ENCODE measurements around the gene RPL7A.
A peak's percentile ranks its signal among the peaks of the same experiment; 100 is the strongest.
"Not testable (repeated sequence)": the region's sequence is repeated elsewhere in the genome, so short reads cannot be mapped to it uniquely, and the experiment has no call there.

RPL7A gene

DNA sequence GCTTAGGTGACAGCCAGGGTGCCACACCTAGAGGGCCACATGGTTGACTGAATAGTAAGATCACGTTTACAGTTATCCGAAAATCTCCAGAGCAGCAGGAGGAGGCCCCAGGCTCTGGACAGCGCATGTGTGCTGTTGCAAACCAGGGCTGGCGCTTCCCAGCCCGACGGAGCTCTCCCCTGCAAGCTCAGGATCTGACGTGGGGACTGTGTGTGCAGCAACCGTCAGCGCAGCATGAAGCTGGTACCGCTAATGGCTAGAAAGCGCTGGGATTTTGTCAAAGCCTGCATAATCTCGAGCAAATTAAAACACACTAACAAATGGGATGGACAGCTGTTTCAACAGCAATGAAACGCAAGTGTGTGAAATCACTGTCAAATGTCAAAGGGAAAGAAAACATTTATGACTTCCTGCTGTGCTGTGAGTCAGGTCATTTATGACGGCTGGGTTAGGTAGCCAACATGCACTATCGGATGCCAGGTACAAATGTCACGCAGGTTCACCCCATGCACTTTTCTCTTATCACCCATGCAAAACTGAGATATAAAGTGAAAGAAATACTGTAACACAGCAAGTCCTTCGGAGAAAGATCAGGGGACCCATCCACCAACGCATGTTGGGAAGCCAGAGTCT lies 20.3 kb downstream of the RPL7A start:
- DNase-seq (ENCODE audit: low read depth), result peak; percentile 40

DNA sequence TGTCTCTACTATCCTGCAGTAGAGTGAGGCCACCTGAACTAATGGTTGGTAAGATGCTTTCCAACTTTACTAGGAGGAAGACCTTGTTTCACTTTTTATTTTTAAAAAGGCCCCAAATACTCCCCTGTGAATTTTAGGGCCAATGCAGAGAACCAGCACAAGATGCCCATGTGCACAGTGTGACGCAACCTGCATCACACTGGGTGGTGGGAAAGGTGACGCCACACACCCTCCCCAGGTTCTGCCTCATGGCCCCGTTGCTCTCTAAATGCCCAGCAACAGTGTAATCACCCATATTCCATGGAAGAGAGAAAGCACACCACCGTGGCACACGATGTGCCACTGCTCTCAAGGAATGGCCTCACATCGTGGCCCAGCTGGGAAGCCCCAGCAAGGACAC lies 21.4 kb downstream of the RPL7A start:
- DNase-seq (ENCODE audit: low read depth), result no peak

DNA sequence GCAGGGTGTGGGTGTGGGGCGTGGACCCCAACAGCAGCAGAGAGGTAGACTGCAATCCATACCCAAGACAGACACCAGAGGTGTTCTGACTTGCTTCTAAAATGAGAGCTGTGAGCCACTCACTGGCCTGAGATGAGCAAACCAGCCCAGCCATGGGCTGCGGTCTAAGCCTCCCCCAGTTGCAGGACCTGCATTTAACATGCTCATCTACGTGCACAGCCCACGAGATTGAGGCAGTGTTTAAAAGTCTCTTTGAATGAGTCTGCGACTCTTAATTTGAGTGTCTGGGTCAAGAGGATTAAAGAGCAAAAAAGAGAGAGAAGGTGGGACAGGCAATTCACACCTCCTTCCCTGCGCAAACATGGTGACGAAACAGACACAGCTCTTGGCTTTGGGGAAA lies 21.9 kb downstream of the RPL7A start:
- DNase-seq (ENCODE audit: low read depth), result no peak

DNA sequence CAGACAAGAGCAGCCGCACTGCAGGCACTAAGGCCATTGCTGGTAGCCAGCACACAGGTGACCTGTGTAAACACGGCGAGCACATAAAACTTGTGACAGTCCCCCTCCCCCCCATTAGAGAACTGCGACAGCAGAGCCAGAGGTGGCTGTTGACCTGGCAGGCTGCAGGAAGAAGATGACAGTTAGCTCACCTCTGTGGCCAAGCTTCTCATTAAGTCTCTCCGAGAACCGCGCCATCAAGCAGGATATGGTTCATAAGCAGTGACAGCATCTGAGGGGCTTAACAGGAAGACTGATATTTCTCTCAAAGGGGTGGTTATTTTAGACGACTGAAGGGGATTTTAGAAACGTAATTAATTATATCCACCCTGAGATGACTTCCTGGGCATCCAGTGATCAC lies 22.7 kb downstream of the RPL7A start:
- no peak for DNase-seq (ENCODE audit: low read depth)

DNA sequence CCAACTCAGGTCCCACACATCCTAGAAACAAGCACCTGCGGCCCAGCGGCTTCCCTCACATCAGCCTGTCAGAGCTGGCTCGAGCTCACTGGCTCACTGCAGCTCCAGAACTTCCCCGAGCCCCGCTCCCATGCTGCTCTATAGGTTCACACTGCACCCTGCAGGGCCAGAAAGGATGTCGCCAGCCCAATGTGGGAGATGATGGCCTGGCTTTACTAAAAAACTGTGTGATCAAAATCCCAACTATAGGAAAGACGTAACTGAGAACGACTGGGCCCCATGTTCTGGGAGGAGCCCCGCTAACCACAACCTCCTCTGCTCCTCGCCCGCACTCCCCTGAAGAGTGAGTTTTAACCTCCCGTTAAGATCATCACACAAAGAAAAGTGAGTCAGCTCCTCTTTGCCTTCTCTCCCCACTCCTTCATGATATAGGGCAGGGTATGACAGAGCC lies 23.3 kb downstream of the RPL7A start:
- DNase-seq (ENCODE audit: low read depth), result no peak

DNA sequence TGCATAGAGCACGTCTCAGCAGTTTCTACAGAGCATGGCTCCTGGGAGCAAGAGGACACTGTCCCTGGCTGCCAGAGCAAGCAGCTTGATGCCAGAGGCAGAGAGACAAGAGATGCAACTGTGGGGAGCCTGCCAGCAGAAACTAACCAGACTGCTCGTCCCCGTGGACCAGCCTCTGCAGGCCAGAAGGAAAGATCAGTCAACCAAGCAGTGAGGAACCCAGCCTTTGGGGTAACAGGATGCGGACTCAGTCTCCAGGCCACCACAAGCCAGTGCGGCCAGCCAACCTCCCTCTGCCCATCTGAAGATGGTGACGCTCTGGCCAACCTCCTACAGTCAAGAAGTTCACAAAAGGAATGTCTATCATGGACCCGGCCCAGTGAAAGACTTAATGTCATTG lies 24.1 kb downstream of the RPL7A start:
- peak; percentile 42 for DNase-seq (ENCODE audit: low read depth)

DNA sequence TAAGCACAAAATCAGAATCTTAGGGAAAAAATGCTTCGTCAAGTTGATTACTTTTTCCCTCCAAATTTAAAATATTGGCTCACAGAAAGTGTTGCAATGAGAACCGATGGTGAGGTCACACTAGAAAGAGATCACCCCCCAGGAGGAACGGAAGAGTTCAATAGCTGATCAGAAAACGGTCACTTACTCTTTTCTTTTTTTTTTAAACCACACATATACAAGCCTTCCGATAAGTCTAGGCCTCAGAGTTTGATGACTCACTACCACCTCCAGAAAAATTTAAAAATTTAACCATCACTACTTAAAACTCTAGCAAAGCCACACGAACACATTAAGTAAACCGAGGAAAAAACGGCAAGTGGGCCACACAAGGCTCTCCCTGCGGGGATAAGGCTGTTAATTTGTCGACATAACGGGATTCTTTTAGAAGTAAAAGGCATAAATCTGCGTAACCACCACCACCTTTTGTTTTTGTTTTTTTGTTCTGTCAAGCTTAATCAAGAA lies 26.6 kb downstream of the RPL7A start:
- peak; percentile 56 for DNase-seq (ENCODE audit: low read depth)

DNA sequence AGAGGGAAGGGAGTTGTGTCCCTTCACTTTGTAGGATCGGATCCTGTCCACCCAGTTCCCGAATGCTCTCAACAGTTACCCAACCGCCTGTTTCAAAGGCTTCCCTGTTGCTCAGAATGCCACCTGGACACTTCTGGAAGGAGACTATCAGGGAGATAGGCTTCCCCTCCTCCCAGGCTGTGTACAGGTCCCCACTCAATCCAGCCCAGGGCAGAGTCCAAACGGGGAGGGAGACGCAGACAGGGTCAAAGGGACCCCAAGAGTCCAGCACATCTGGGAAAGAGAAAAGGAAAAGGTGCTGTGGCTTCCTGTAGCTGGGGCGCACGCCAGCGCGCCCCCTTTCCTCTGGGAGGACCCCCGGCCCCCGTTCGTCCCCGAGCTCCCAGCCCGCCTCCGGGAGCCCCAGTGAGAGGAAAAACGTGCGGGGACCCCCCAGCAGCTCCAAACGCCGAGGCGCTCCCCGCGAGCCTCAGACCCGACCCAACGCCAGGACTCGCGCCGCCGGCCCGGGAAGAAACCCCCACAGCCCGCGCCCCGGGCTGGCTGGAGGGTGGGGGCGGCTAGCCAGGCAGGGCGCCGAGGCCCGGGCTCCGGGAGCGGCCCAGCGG lies 27.2 kb downstream of the RPL7A start:
- DNase-seq (ENCODE audit: low read depth), result peak; percentile 23

DNA sequence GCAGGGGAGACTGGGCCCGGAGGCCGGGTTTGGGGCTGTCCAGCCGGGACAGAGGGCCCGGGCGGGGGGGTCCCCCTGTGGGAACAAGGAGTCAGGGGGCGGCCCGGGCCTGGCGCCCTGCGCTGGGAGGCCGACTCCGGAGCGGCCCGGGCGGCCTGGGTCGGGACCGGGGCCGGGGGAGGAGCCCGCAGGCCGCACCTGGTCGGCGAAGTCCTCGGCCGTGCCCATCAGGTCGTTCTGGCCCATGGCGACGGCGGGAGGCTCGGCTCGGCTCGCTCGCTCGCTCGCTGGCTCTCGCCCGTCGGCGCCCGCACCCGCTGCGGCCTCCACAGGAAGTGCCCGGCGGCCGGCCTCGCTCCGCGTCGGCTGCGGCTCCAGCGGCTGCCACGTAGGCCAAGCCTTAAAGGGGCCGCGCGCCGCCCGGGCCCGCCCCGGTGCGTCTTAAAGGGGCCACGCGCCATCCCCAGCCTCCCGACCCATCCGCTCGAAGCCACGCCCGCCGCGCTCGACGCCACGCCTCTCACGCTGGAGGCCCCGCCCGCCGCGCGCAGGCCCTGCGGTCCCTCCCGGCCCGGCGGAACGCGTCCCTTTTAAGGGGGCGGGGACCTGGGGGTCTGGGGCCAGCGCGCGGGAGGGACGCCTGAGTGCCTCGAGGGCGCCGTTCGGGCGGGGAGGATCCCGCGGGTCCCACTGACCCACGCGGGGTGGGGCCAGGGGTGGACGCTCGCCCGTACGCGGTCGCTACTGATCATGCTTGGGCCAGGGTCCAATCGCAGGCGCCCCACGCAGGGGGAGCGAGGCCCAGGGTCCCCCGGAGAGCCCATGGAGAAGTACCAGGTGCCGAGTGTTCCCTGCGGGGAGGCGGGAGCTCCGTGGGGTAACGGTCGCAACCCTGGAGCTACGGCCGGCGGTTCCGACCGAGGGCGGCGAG lies 28.0 kb downstream of the RPL7A start, which contains the start of the genes STKLD1 and SURF4:
TSS of gene STKLD1 (plus strand) at position 643 of the 931 bp plus-strand sequence. CDS start at position 751, 108 bp downstream.
TSS of gene SURF4 (minus strand) at position 337 of the 931 bp plus-strand sequence. CDS start at position 246, 91 bp downstream.
- peak; percentile 97 for DNase-seq (ENCODE audit: low read depth)

DNA sequence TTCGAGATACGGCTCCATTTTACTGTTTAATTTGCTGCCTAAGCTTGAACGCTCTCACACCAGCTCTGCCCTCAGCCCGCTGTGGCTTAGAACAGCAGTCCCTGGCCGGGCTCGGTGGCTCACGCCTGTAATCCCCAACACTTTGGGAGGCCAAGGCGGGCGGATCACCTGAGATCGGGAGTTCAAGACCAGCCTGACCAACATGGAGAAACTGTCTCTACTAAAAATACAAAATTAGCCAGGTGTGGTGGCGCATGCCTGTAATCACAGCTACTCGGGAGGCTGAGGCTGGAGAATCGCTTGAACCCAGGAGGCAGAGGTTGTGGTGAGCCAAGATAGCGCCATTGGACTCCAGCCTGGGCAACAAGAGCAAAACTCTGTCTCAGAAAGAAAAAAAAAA lies 29.3 kb downstream of the RPL7A start:
- DNase-seq (ENCODE audit: low read depth), result not testable (repeated sequence)

DNA sequence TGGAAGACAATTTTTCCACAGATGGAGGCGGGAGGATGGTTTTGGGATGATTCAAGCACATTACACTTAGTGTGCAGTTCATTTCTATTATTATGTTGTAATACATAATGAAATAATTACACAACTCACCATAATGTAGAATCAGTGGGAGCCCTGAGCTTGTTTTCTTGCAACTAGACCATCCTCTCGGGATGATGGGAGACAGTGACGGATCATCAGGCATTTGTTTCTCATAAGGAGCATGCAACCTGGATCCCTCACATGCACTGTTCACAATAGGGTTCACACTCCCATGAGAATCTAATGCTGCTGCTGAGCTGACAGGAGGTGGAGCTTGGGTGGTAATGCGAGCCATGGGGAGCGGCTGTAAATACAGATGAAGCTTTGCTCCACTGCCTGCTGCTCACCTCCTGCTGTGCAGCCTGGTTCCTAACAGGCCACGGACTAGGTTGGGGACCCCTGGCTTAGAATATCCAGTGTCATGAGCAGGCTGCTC lies 29.8 kb downstream of the RPL7A start:
- DNase-seq (ENCODE audit: low read depth), result peak; percentile 86

DNA sequence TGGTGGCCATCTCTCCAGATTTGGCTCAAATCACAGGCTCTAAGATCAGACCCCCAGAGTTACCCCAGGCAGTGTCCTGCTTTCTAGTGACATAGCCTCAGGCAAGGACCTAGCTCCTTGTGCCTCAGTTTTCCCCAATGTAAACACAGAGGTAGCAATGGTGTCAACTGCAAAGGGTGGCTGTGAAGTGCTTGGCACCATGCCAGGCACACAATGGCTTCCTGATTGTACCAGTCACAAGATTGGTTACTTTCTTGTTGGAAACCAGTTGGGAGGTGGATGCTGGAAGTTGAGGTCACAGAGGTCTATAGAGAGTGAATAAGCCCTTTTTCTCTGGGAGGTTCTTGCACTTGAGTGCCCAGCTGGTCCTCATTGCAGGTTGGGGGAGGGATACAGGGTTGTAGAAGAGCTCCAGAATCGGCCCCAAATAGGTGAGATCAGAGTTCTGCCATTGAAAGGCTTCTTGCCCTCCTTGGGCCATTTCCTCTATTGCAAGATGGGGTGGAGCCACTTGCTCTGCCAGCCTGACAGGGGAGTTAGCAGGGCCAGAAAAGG lies 30.5 kb downstream of the RPL7A start:
- DNase-seq (ENCODE audit: low read depth), result no peak

DNA sequence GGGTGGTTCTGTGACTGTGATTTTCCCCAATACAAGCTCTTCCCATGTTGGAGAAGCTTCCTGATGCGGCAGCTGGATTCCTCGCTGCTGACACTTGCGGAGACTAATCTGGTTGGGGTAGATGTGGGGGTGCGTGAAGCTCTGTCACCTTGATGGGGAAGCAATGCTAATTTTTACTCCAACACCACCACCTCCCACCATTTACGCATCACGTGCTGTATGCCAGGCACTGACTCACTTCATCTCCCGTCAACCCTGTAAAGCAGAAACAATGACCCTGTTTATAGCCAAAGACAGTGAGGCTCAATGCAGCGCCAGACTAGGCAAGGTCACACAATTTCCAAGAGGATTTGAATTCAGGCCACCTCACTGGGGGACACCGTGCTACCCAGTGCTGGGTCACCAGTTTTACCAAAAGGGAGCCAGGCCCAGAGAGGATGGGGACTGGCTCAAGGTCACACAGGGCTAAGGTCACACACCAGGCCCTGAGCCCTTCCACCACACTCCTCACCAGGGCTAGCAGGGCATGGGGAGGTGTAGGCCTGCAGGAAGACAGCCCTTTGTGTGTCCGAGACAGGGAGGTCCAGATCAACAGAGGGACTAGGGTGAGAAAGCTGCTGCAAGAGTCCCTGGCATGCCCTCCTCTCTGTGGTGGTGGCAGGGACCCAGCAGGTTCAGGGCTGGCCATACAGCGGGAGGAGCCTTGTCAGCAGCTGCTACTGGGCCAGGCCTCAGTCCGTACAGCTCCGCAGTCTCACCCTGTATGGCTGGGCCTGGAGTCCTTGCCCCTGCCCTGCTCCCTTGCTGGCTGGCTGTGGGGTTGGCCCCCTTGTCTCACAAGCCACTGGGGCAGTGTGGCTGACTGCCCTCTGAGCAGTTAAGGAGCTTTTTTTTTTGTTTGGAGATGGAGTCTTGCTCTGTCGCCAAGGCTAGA lies 31.4 kb downstream of the RPL7A start:
- no peak for DNase-seq (ENCODE audit: low read depth)

DNA sequence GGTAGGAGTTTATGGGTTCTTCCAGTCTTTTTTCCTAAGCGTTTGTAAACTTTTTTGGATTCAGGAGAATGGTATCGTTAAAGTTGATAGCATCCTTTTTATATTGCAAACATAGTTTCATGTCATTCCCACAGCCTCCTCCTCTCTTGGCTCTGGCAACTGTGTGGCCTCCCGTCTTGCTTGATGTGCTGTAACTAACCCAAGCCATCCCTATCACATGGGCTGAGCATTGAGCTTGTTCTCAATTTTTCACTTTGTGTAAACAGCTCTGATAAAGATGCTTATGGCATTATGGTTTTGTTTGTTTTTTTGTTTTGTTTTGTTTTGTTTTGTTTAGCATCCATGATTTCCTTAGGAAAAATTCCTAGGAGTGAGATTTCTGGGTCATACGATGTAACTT lies 32.7 kb downstream of the RPL7A start:
- DNase-seq (ENCODE audit: low read depth), result no peak

DNA sequence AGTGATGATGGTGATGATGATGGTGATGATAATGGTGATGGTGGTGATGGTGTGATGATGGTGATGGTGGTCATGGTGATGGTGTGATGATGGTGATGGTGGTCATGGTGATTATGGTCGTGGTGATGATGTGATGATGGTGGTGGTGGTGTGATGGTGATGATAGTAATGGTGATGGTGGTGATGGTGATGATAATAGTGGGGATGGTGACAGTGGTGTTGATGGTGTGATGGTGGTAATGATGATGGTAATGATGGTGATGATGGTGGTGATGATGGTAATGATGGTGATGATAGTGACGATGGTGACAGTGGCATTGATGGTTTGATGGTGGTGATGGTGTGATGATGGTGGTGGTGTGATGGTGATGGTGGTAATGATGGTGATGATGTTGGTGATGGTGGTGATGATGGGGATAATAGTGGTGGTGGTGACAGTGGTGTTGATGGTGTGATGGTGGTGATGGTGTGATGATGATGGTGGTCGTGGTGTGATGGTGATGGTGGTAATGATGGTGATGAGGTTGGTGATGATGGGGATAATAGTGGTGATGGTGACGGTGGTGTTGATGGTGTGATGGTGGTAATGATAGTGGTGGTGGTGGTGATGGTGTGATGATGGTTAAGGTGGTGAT lies 34.6 kb downstream of the RPL7A start:
- DNase-seq (ENCODE audit: low read depth), result no peak

DNA sequence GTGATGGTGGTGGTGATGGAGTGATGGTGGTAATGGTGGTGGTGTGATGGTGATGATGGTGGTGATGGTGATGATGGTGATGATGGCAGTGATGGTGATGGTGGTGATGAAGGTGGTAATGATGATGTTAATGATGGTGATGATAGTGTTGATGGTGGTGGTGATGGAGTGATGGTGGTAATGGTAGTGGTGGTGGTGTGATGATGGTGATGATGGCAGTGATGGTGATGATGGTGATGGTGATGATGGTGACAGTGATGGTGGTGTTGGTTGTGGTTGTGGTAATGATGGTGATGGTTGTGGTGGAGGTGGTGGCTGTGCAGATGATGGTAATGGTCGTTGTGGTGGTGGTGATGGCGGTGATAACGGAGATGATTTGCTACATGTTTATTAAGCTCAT lies 35.4 kb downstream of the RPL7A start:
- DNase-seq (ENCODE audit: low read depth), result no peak

DNA sequence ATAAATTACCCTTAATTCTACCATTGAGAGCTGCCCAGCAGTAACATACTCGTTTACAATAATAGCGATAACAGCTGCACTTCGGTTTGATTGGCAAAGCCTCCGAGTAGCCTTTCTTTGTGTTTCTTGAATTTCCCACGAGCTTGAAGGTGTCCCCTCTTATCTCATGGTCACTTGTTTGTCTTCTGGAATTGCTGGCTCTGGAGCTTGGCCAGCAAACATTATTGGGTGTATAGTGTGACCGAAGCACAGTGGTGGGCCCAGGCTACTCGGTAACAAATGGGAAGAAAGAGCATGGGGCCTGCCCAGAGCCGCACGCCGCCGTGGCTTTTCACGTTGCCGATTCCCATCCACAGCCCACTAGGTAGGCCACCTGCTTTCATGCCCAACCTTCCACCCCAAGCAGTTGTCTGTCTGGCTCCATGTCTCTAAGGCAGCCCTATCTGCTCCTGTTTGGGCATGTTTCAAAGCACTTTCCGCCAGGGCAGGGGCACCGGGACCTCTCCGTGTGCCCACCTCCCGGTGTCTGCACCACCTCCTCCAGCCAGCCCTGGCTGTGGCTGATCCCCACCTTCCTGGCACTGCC lies 36.8 kb downstream of the RPL7A start:
- DNase-seq (ENCODE audit: low read depth), result no peak

DNA sequence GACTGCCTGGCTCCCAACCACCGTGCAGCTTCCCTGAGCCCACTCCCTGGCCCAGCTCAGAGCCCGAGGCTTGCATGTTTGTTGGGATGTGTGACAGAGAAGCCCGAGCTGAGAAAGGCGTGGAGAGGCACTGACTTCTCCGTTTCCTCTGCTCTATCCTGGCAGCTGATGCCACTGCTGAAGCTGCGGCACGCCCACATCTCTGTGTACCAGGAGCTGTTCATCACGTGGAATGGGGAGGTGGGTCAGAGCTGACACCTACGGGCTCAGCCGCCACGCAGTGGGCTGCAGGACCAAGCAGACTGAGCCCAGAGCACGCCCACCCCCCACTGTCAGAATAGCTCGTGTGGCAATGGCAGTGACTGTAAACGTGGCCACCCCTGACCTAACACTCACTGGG lies 37.4 kb downstream of the RPL7A start:
- DNase-seq (ENCODE audit: low read depth), result no peak

DNA sequence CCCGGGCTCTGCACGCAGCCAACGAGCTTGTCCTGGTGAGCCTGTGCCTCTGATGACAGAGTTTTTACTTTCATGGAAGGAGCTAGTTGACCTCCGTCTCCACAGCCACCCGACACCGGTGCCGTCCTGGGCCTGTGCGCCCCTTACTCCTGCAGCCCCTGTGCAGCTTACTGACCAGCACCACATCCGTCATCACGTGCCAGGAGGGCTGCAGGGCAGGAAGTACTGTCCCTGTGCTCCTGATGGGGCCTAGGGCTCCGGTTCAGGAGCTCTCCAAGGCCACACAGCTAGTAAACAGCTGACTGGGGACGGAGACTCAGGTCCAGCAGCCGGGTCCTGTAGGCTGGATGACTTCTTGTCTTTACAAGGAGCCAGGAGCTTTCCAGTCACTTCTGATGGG lies 38.3 kb downstream of the RPL7A start:
- DNase-seq (ENCODE audit: low read depth), result no peak

DNA sequence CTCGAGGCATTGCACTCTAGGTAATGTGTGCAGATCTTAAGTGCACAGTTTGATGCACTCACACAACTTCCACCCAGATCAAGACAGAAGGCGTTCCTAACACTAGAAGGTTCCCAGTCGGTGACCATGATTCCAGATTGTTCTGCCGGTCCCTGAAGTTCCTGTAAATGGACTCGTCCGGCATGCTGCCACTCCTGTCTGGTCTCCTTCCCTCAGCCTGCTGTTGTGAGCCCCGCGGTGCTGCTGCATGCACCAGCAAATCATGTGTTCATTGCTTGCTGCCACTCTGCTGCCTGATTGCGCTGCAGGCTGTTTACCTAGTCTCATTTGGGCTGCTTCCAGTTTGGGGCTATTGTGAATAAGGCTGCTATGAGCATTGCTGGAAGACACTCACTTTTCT lies 39.7 kb downstream of the RPL7A start:
- DNase-seq (ENCODE audit: low read depth), result no peak

All from fibroblast of gingiva (primary cell).